Fibroblast of peridontal ligament (primary cell): ENCODE data around the gene TMEM121B.
"Not testable (repeated sequence)": the region's sequence is repeated elsewhere in the genome, so short reads cannot be mapped to it uniquely, and the experiment has no call there.

ENCODE experiments used
- DNase-seq: peaks from one replicate; pipeline ENCODE4 v3.0.0-alpha.2; 2010; ENCODE audit errors: extremely low read depth

Gene TMEM121B

GRCh38 chr22:17121233-17122195 is at the start of gene TMEM121B:
Gene TMEM121B, minus strand, starts transcription at chr22:17121360. Its CDS starts 233 bp downstream, at chr22:17121127.
- DNase-seq = peak; percentile 9

- no peak for DNase-seq
These were observed 46.3 kb upstream of the TMEM121B start for GRCh38 chr22:17167486-17167885.

- no peak for DNase-seq
These were observed 43.3 kb upstream of the TMEM121B start for GRCh38 chr22:17164392-17165024.

- no peak for DNase-seq
These were observed 41.6 kb upstream of the TMEM121B start for GRCh38 chr22:17162731-17163130.

- DNase-seq = no peak
These were observed 40.8 kb upstream of the TMEM121B start for GRCh38 chr22:17161991-17162390.

- DNase-seq = peak; percentile 34
These were observed 38.4 kb upstream of the TMEM121B start for GRCh38 chr22:17159504-17159951.

GRCh38 chr22:17158568-17159503 is 37.7 kb upstream of the TMEM121B start, which contains the start of gene HDHD5:
Gene HDHD5, minus strand, starts transcription at chr22:17159277. Its CDS starts 26 bp downstream, at chr22:17159251.
- peak; percentile 72 for DNase-seq

GRCh38 chr22:17158176-17158567 is 37.0 kb upstream of the TMEM121B start:
- DNase-seq = no peak

- DNase-seq = no peak
These were observed 36.6 kb upstream of the TMEM121B start for GRCh38 chr22:17157714-17158113.

GRCh38 chr22:17155941-17156340 is 34.8 kb upstream of the TMEM121B start:
- no peak for DNase-seq

- DNase-seq = no peak
These were observed 31.8 kb upstream of the TMEM121B start for GRCh38 chr22:17152971-17153370.

- no peak for DNase-seq
These were observed 31.2 kb upstream of the TMEM121B start for GRCh38 chr22:17152340-17152739.

- DNase-seq = no peak
These were observed 28.1 kb upstream of the TMEM121B start for GRCh38 chr22:17149076-17149815.

GRCh38 chr22:17147458-17147857 is 26.3 kb upstream of the TMEM121B start:
- DNase-seq = not testable (repeated sequence)

- DNase-seq = no peak
These were observed 24.0 kb upstream of the TMEM121B start for GRCh38 chr22:17145021-17145680.

- no peak for DNase-seq
These were observed 22.7 kb upstream of the TMEM121B start for GRCh38 chr22:17143826-17144225.

- DNase-seq = no peak
These were observed 21.9 kb upstream of the TMEM121B start for GRCh38 chr22:17143101-17143500.

- no peak for DNase-seq
These were observed 19.9 kb upstream of the TMEM121B start for GRCh38 chr22:17140826-17141766.

- no peak for DNase-seq
These were observed 18.9 kb upstream of the TMEM121B start for GRCh38 chr22:17140022-17140421.
